Ishikawa (cell line): ENCODE results near the gene HSPBP1.

Experiments used
- EP300 ChIP-seq: IDR thresholded peaks from 2 replicates; pipeline ENCODE4 v1.6.1; 2012; ENCODE audit warnings: borderline replicate concordance
- TEAD4 ChIP-seq: IDR thresholded peaks from 2 replicates; pipeline ENCODE4 v1.6.1; 2012
- ZBTB7A ChIP-seq: IDR thresholded peaks from 2 replicates; pipeline ENCODE4 v1.6.1; 2012; ENCODE audit warnings: low read depth

DNA sequence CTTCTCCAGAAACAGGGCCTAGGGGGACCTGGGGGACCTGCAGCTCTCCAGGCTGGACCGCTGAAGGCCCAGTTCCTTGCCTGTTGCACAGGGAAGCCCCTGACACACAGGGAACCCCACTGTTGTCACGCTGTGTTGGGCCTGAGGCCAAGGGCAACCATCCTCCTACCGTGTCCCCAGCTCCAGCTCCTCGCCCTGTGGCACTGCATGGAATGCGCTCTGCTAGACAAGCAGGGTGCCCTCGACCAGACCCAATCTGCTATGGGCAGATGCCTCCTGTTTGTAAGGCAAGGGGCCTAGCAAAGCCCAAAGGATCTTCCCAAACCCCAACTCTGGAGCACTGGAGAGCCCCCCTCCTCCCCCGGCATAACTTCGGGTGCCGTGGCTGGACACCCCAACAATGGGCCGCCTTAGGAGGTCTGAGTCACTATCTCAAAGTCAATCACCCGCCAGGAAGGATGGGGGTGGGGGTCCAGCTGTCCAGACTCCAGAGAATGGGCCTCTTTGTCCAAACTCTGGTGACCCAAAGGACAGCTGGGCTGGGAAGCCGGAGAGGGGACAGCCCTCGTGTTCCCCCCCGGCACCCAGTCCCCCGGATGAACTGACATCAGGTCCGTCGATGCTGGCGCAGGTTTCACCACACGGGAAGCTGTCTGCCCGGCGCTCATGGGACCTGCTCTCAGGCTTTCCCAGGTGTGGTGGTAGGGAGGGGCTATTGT lies 7.6 kb upstream of the HSPBP1 start:
- no peak for TF ChIP-seq TEAD4
- TF ChIP-seq EP300 = no peak
- no peak for TF ChIP-seq ZBTB7A
